MCF 10A (cell line): Measurements from ENCODE around the gene TRIP6. TPM values are rescaled to one million over a fixed set of nuclear protein-coding genes. Genes with fewer than 3 reads are reported as not detected.

Source experiments
- BruUV-seq: library from RNA; stranded (reverse); fragments of 400-500 nt; replicated peaks from 2 replicates; lab custom pipeline; 2021; lab: Mats Ljungman, UMichigan
- CTCF ChIA-PET: fragments of 300-600 bp; sonication (Branson Sonifier 250); formaldehyde crosslinking; extraction: SDS; loops from one replicate; lab custom pipeline; 2021; ENCODE audit warnings: antibody characterized with exemption, inconsistent platforms; lab: Yijun Ruan, JAX
- POLR2A ChIA-PET: fragments of 300-600, 350-650 bp; sonication (Branson Sonifier 250); formaldehyde crosslinking; extraction: SDS; loops from one replicate; lab custom pipeline; 2020; ENCODE audit warnings: antibody characterized with exemption, inconsistent platforms; lab: Yijun Ruan, JAX
- DNase-seq: peaks from one replicate; pipeline ENCODE4 v3.0.0-alpha.2; 2018; ENCODE audit not compliant: unreplicated experiment
- H3K27ac Mint-ChIP-seq: one replicate; pipeline ENCODE4 v1.8.0; 2022; ENCODE audit warnings: mild to moderate bottlenecking, low read depth, mixed read lengths; ENCODE audit not compliant: unreplicated experiment
- H3K27me3 Mint-ChIP-seq: one replicate; pipeline ENCODE4 v1.8.0; 2022; ENCODE audit warnings: mixed read lengths; ENCODE audit not compliant: insufficient read depth, unreplicated experiment
- H3K36me3 Mint-ChIP-seq: one replicate; pipeline ENCODE4 v1.8.0; 2022; ENCODE audit warnings: mild to moderate bottlenecking, moderate library complexity, mixed read lengths; ENCODE audit not compliant: insufficient read depth, unreplicated experiment
- H3K4me1 Mint-ChIP-seq: one replicate; pipeline ENCODE4 v1.8.0; 2022; ENCODE audit warnings: mixed read lengths; ENCODE audit not compliant: insufficient read depth, unreplicated experiment
- H3K4me3 Mint-ChIP-seq: one replicate; pipeline ENCODE4 v1.8.0; 2022; ENCODE audit warnings: mild to moderate bottlenecking, moderate library complexity, mixed read lengths; ENCODE audit not compliant: unreplicated experiment
- H3K9me3 Mint-ChIP-seq: one replicate; pipeline ENCODE4 v1.8.0; 2022; ENCODE audit warnings: mixed read lengths; ENCODE audit not compliant: unreplicated experiment
- CTCF ChIP-seq: fragments of 200-600 bp; IDR thresholded peaks from one replicate; pipeline ENCODE4 v1.8.0; 2022; ENCODE audit warnings: antibody characterized with exemption, mild to moderate bottlenecking; ENCODE audit not compliant: unreplicated experiment
- intact Hi-C: fragments of 100-400 bp; cut with micrococcal nuclease; formaldehyde crosslinking; loops from 2 replicates; pipeline ENCODE4 v1.14.1; 2022
- microRNA-seq: library from miRNA; unstranded; fragments of <30 nt; microRNA quantifications from one replicate; pipeline ENCODE4 v1.2.0, GENCODE V29; 2022
- total RNA-seq: library from RNA; stranded (reverse); gene quantifications from 2 replicates; pipeline ENCODE4 v1.2.3, GENCODE V29; 2022

TRIP6 gene
- total RNA-seq, 1 experiment from 2014 or later = 132 TPM

GRCh38 chr7:100921039-100921438, 53.9 kb downstream of the TRIP6 start:
- Mint-ChIP-seq H3K27ac (no peak overlapping the region), H3K9me3 (no peaks in the 10 kb centered on the region), H3K27me3 (peaks cover 43% of the 10 kb centered on the region), H3K36me3 (no peaks in the 10 kb centered on the region), H3K4me1 (no peaks in the 10 kb centered on the region), H3K4me3 (no peak overlapping the region)
- BruUV-seq = no TSS peak
- intact Hi-C loops = no loop called here
- no peak for DNase-seq
- ChIA-PET POLR2A (no interaction called here), CTCF (no interaction called here)
- TF ChIP-seq CTCF = no peak

Small RNA genes within 50 kb of the gene (microRNA-seq; reads per million reads assigned to microRNA genes)
- gene MIR6875 = 0.93 reads per million

Other genes with a start within 250 kb of the TRIP6 start
- not detected in 2 replicates for gene TFR2, start 225.8 kb upstream of the TRIP6 start, total RNA-seq
- not detected in 2 replicates for gene ACTL6B, start 210.9 kb upstream of the TRIP6 start, total RNA-seq
- gene GNB2, start 193.6 kb upstream of the TRIP6 start, total RNA-seq = 196 and 201 TPM in 2 replicates
- gene GIGYF1, start 173.1 kb upstream of the TRIP6 start, total RNA-seq = 37.6 and 40.1 TPM in 2 replicates
- 49.0 and 59.2 TPM in 2 replicates for gene POP7, start 161.3 kb upstream of the TRIP6 start, total RNA-seq
- gene EPO, start 146.9 kb upstream of the TRIP6 start, total RNA-seq = not detected in 2 replicates
- gene ZAN, start 133.8 kb upstream of the TRIP6 start, total RNA-seq = not detected in 2 replicates
- 48.8 and 51.3 TPM in 2 replicates for gene EPHB4, start 39.9 kb upstream of the TRIP6 start, total RNA-seq
- gene SLC12A9, start 14.7 kb upstream of the TRIP6 start, total RNA-seq = 19.2 and 21.0 TPM in 2 replicates
- 111 and 142 TPM in 2 replicates for gene SRRT, start 7.7 kb downstream of the TRIP6 start, total RNA-seq
- 2.8 and 3.4 TPM in 2 replicates for gene UFSP1, start 22.3 kb downstream of the TRIP6 start, total RNA-seq
- 0.30 and 0.37 TPM in 2 replicates for gene ACHE, start 28.5 kb downstream of the TRIP6 start, total RNA-seq
- gene MUC3A, start 82.1 kb downstream of the TRIP6 start, total RNA-seq = not detected in 2 replicates
- gene MUC12, start 102.2 kb downstream of the TRIP6 start, total RNA-seq = not detected in 2 replicates
- gene MUC17, start 152.7 kb downstream of the TRIP6 start, total RNA-seq = not detected in 2 replicates
- gene TRIM56, start 218.1 kb downstream of the TRIP6 start, total RNA-seq = 29.6 and 36.8 TPM in 2 replicates